Measurements from ENCODE around the gene PKD2.

GRCh38 chr4:87970121-87970520 lies 37.3 kb upstream of the PKD2 start:
- TF ChIP-seq CTCF (IDR thresholded peaks at IDR 0.05) (no peak), EZH2 (IDR thresholded peaks at IDR 0.05) (no peak)

Data from neural progenitor cell (in vitro differentiated cells).